ENCODE measurements around the gene DDIT4. TPM values are rescaled to one million over a fixed set of nuclear protein-coding genes. Genes with fewer than 3 reads are reported as not detected.

Gene DDIT4
- polyA plus RNA-seq, 1 donor from 2014 or later = 29.9 TPM

- no peak overlapping the region for H3K9ac ChIP-seq (ENCODE audit: low read length)
- H3K9me2 ChIP-seq (ENCODE audit: insufficient read depth, low read length) = no peaks in the 10 kb centered on the region
These were observed 43.2 kb downstream of the DDIT4 start for GRCh38 chr10:72316748-72317435.

GRCh38 chr10:72318418-72319262 lies 44.9 kb downstream of the DDIT4 start:
- TF ChIP-seq SMC3 (conservative IDR thresholded peaks at IDR 0.05; ENCODE audit: poor library complexity) = no peak
- H3K4me2 ChIP-seq (ENCODE audit: low read length) = no peak overlapping the region
- no peaks in the 10 kb centered on the region for H3K9me3 ChIP-seq (ENCODE audit: low read length)
- no peaks in the 10 kb centered on the region for H3K27me3 ChIP-seq (ENCODE audit: insufficient read depth, low read depth, low read length)
- no peaks in the 10 kb centered on the region for H3F3A ChIP-seq (ENCODE audit: insufficient read depth, low read length, poor library complexity, severe bottlenecking)
- H3K79me2 ChIP-seq (replicated peaks; ENCODE audit: insufficient read depth, low read length) = no peaks in the 10 kb centered on the region
- no peak overlapping the region for H3K9ac ChIP-seq (ENCODE audit: low read length)
- no peaks in the 10 kb centered on the region for H4K20me1 ChIP-seq (ENCODE audit: insufficient read depth)
- H3K4me3 ChIP-seq (ENCODE audit: low read length) = no peak overlapping the region
- no peaks in the 10 kb centered on the region for H3K9me2 ChIP-seq (ENCODE audit: insufficient read depth, low read length)
- H3K27ac ChIP-seq (ENCODE audit: low read length) = no peak overlapping the region
- H3K36me3 ChIP-seq (ENCODE audit: insufficient read depth, low read length) = no peaks in the 10 kb centered on the region
- H2AFZ ChIP-seq (ENCODE audit: low read depth, low read length) = no peak overlapping the region

More at GRCh38 chr10:72316748-72317435, 43.2 kb downstream of the DDIT4 start:
- Histone ChIP-seq H3F3A (ENCODE audit: insufficient read depth, low read length, poor library complexity, severe bottlenecking) (no peaks in the 10 kb centered on the region), H3K9me3 (ENCODE audit: low read length) (no peaks in the 10 kb centered on the region), H3K4me2 (ENCODE audit: low read length) (no peak overlapping the region), H3K4me3 (ENCODE audit: low read length) (no peak overlapping the region), H3K79me2 (replicated peaks; ENCODE audit: insufficient read depth, low read length) (no peaks in the 10 kb centered on the region), H4K20me1 (ENCODE audit: insufficient read depth) (no peaks in the 10 kb centered on the region), H3K27me3 (ENCODE audit: insufficient read depth, low read depth, low read length) (no peaks in the 10 kb centered on the region), H3K27ac (ENCODE audit: low read length) (no peak overlapping the region), H2AFZ (ENCODE audit: low read depth, low read length) (no peak overlapping the region), H3K36me3 (ENCODE audit: insufficient read depth, low read length) (no peaks in the 10 kb centered on the region)
- TF ChIP-seq EZH2 (IDR thresholded peaks at IDR 0.05; ENCODE audit: borderline replicate concordance, insufficient read depth, low read length, poor library complexity, severe bottlenecking) = no peak
- no peak for TF ChIP-seq SMC3 (conservative IDR thresholded peaks at IDR 0.05; ENCODE audit: poor library complexity)
- no peak for TF ChIP-seq CTCF (IDR thresholded peaks at IDR 0.05; ENCODE audit: poor library complexity, severe bottlenecking)
- no peak for TF ChIP-seq REST (IDR thresholded peaks at IDR 0.05; ENCODE audit: borderline replicate concordance)

Data from neural cell (in vitro differentiated cells).